K562 (cell line): ENCODE data around the gene S100P. TPM values are rescaled to one million over a fixed set of nuclear protein-coding genes. Genes with fewer than 3 reads are reported as not detected.

Experiments used
- ATAC-seq: fragments of 200-7000 bp; cut with Tn5 transposase; 3 replicates; pipeline ENCODE4 v1.9.1; 2020; ENCODE audit warnings: moderate library complexity
- BruUV-seq: library from RNA; stranded (reverse); fragments of 400-500 nt; replicated peaks from 2 replicates; lab custom pipeline; 2021; lab: Mats Ljungman, UMichigan
- CTCF ChIA-PET: fragments of 300-600 bp; formaldehyde crosslinking; extraction: SDS; loops from one replicate; lab custom pipeline; 2021; ENCODE audit warnings: low intra/inter-chr PET ratio; lab: Yijun Ruan, JAX
- POLR2A ChIA-PET: fragments of 300-600, 350-650 bp; sonication (Branson Sonifier 250); formaldehyde crosslinking; extraction: SDS; loops from one replicate; lab custom pipeline; 2021; ENCODE audit warnings: antibody characterized with exemption, inconsistent platforms; lab: Yijun Ruan, JAX
- DNase-seq, 4 experiments: peaks; one replicate each; pipeline versions ENCODE4 v3.0.0 to v3.0.0-alpha.2; 2011 to 2018; ENCODE audit warnings: low spot score in 3 of 4, mixed read lengths in 3 of 4; ENCODE audit errors: extremely low read depth in 1 of 4
- FAIRE-seq: peaks from 2 replicates; lab custom pipeline; 2011; peaks lifted over from hg19 to GRCh38; lab: Jason Lieb, UNC
- H2AFZ ChIP-seq: 2 replicates; pipeline ENCODE4 v1.6.0; 2011; ENCODE audit warnings: low read depth, low read length, control low read depth, inconsistent platforms
- H3K27ac ChIP-seq: fragments of 200-600 bp; 3 replicates; pipeline ENCODE4 v1.8.0; 2011; ENCODE audit warnings: low read depth, mild to moderate bottlenecking, control low read depth, inconsistent platforms, low read length, moderate library complexity, mixed read lengths; ENCODE audit errors: extremely low read depth
- H3K27me3 ChIP-seq, 2 experiments: fragments of 300-600 bp in 1 of 2; 2 replicates in 1 of 2; 3 replicates in 1 of 2; pipeline versions ENCODE4 v1.6.0 to v1.8.0; 2011; ENCODE audit warnings: inconsistent platforms in 2 of 2, low read length in 2 of 2, mild to moderate bottlenecking in 1 of 2, mixed read lengths in 1 of 2, moderate library complexity in 1 of 2; ENCODE audit not compliant: control insufficient read depth in 2 of 2, insufficient read depth in 2 of 2
- H3K36me3 ChIP-seq: fragments of 300-600 bp; 3 replicates; pipeline ENCODE4 v1.8.0; 2011; ENCODE audit warnings: mild to moderate bottlenecking, low read length, inconsistent platforms; ENCODE audit not compliant: control insufficient read depth, insufficient read depth
- H3K4me1 ChIP-seq, 2 experiments: fragments of 200-600 bp in 1 of 2; replicated peaks in 1 of 2; 2 replicates in 1 of 2; 3 replicates in 1 of 2; pipeline versions ENCODE4 v1.5.1 to v1.8.0; 2011; ENCODE audit warnings: inconsistent platforms in 2 of 2, low read length in 2 of 2, mild to moderate bottlenecking in 1 of 2, mixed read lengths in 1 of 2, moderate library complexity in 1 of 2; ENCODE audit not compliant: control insufficient read depth in 2 of 2, insufficient read depth in 2 of 2
- H3K4me2 ChIP-seq: 2 replicates; pipeline ENCODE4 v1.6.1; 2011; ENCODE audit warnings: low read length, control low read depth, inconsistent platforms, mixed read lengths; ENCODE audit not compliant: insufficient read depth
- H3K4me3 ChIP-seq: fragments of 200-600 bp; sonication (generic), shearing (Covaris generic); 2 replicates; pipeline ENCODE4 v1.5.1; 2016; ENCODE audit warnings: control low read depth, inconsistent platforms
- H3K79me2 ChIP-seq: fragments of 200-600 bp; 3 replicates; pipeline ENCODE4 v1.8.0; 2011; ENCODE audit warnings: low read length, inconsistent platforms; ENCODE audit not compliant: control insufficient read depth, insufficient read depth
- H3K9ac ChIP-seq, 2 experiments: 2 replicates each; pipeline versions ENCODE4 v1.6.0 to v1.6.1; 2011; ENCODE audit warnings: low read depth in 2 of 2, low read length in 2 of 2, control low read depth in 1 of 2, inconsistent platforms in 1 of 2, mild to moderate bottlenecking in 1 of 2, mixed read lengths in 1 of 2; ENCODE audit not compliant: insufficient read depth in 1 of 2
- H3K9me1 ChIP-seq: one replicate; pipeline ENCODE4 v1.6.0; 2011; ENCODE audit warnings: inconsistent platforms, mild to moderate bottlenecking, low read length, moderate library complexity; ENCODE audit not compliant: control insufficient read depth, insufficient read depth
- H3K9me3 ChIP-seq: replicated peaks from 2 replicates; pipeline ENCODE4 v1.5.1; 2011; ENCODE audit warnings: low read depth, low read length, inconsistent platforms; ENCODE audit not compliant: control insufficient read depth, insufficient read depth
- H4K20me1 ChIP-seq: replicated peaks from 2 replicates; pipeline ENCODE4 v1.6.1; 2011; ENCODE audit warnings: low read length, inconsistent platforms, mixed read lengths; ENCODE audit not compliant: control insufficient read depth, insufficient read depth
- HCFC1 ChIP-seq: IDR thresholded peaks from 2 replicates; pipeline ENCODE4 v1.6.1; 2012; ENCODE audit warnings: low read depth, low read length, improper control_type of control experiment
- MAFK ChIP-seq: IDR thresholded peaks from 2 replicates; pipeline ENCODE4 v1.6.1; 2011; ENCODE audit warnings: low read length, improper control_type of control experiment
- MYC ChIP-seq, 2 experiments: fragments of 250-450 bp in 1 of 2; sonication (Bioruptor Pico) in 1 of 2; IDR thresholded peaks; 2 replicates each; pipeline versions ENCODE4 v1.5.1 to v1.6.1; 2012 to 2021; ENCODE audit warnings: low read depth in 2 of 2, borderline replicate concordance in 1 of 2, improper control_type of control experiment in 1 of 2, low read length in 1 of 2, mild to moderate bottlenecking in 1 of 2, moderate library complexity in 1 of 2
- NFRKB ChIP-seq: fragments of 450-650 bp; IDR thresholded peaks from 2 replicates; pipeline ENCODE4 v1.6.1; 2016; ENCODE audit warnings: low read depth
- NR4A1 ChIP-seq, 2 experiments: fragments of 250-450 bp in 1 of 2; fragments of 450-650 bp in 1 of 2; sonication (Bioruptor Pico) in 1 of 2; IDR thresholded peaks; 2 replicates each; pipeline versions ENCODE4 v1.4.0 to v1.6.1; 2016 to 2020; ENCODE audit warnings: mild to moderate bottlenecking in 2 of 2, missing compliant biosample characterization in 1 of 2, missing genetic modification characterization in 1 of 2, moderate library complexity in 1 of 2
- TOE1 ChIP-seq, 2 experiments: fragments of 450-650 bp in 1 of 2; sonication (generic) in 1 of 2; formaldehyde crosslinking in 1 of 2; IDR thresholded peaks; 2 replicates each; pipeline versions ENCODE4 v1.7.1 to v1.8.0; 2016 to 2022; ENCODE audit warnings: borderline replicate concordance in 2 of 2, mild to moderate bottlenecking in 2 of 2, antibody characterized with exemption in 1 of 2, inconsistent platforms in 1 of 2, low read depth in 1 of 2, missing genetic modification reagents in 1 of 2, moderate library complexity in 1 of 2
- ZNF766 ChIP-seq: fragments of 200-800 bp; sonication (Bioruptor generic); conservative IDR thresholded peaks from 2 replicates; pipeline ENCODE4 v1.6.1; 2016; ENCODE audit warnings: missing genetic modification characterization, missing compliant biosample characterization
- WGBS: fragments of 100-300 bp; shearing (Covaris generic); methylation state at CpG from one replicate; pipeline ENCODE4 v1.1.6; 2016; ENCODE audit warnings: low coverage, mixed read lengths; ENCODE audit not compliant: insufficient coverage; ENCODE audit errors: missing lambda C conversion rate; 5-methylcytosine and 5-hydroxymethylcytosine counted together
- in situ Hi-C: fragments of 300-500 bp; cut with MboI; formaldehyde crosslinking; loops from 4 replicates; pipeline ENCODE4 v1.15.0; 2018; ENCODE audit warnings: inconsistent platforms, mixed read lengths
- intact Hi-C: fragments of 100-400 bp; cut with micrococcal nuclease; formaldehyde crosslinking; loops from 2 replicates; pipeline ENCODE4 v1.14.2; 2022
- polyA plus RNA-seq, 8 experiments: library from polyadenylated mRNA; depleted of rRNA in 4 of 8; stranded (reverse) in 5 of 8; unstranded in 3 of 8; fragments of >200 nt; fragmentation: Nextera tagmentation in 2 of 8; fragmentation: Illumina TruSeq in 1 of 8; extraction: Ambion mirVana in 2 of 8; extraction: Trizol in 1 of 8; gene quantifications; 2 replicates each; pipeline versions ENCODE4 v1.2.1 to v1.2.3, GENCODE V29; 2011 to 2014; ENCODE audit warnings: inconsistent platforms in 1 of 8, missing spikeins in 1 of 8
- total RNA-seq, 7 experiments: library from RNA; depleted of rRNA in 6 of 7; stranded (reverse); fragments of >200 nt in 6 of 7; fragmentation: Illumina TruSeq in 2 of 7; extraction: Trizol in 2 of 7; gene quantifications; 2 replicates each; pipeline versions ENCODE4 v1.2.1 to v1.2.3, GENCODE V29; 2011 to 2021; ENCODE audit warnings: low replicate concordance in 1 of 7
- TF ChIP-seq, protein P1 (sequence below): fragments of 450-650 bp; IDR thresholded peaks from 2 replicates; pipeline ENCODE4 v1.6.1; 2016; ENCODE audit warnings: mild to moderate bottlenecking, moderate library complexity

The S100P gene
- total and polyA plus RNA-seq, 9 of the 15 experiments (the other 6 are each of a cell fraction or from before 2014, with no cell fraction given): 4.1 to 23.8 (median 7.5) TPM

- Histone ChIP-seq H2AFZ (peak overlapping the region; percentile 87), H3K4me2 (no peak overlapping the region; the same call in 1 of the 2 replicates), H3K4me1 (peaks cover 40 to 53% of the 10 kb centered on the region in 2 experiments), H3K9ac (peak overlapping the region; percentile 32 to 72; a peak in 2 of 4 replicates), H3K27ac (peak overlapping the region; percentile 93; the same call in 2 of the 3 replicates), H3K27me3 (no peaks in the 10 kb centered on the region), H4K20me1 (no peaks in the 10 kb centered on the region), H3K36me3 (no peaks in the 10 kb centered on the region), H3K9me1 (peaks cover 4% of the 10 kb centered on the region), H3K4me3 (no peak overlapping the region), H3K9me3 (no peaks in the 10 kb centered on the region), H3K79me2 (no peaks in the 10 kb centered on the region)
- FAIRE-seq: no peak
- 63% methylated on average over 16 of the region's 16 CpGs for WGBS
- ChIA-PET CTCF (no interaction called here), POLR2A (interaction anchor here (0.5 to 2.4 kb wide), 6 partner anchors 14 to 250 kb away, joined by 3 to 12 read pairs (median 5); partner anchors contain the start of gene MRFAP1L1)
- BruUV-seq: no TSS peak
- intact Hi-C loops (loop anchor here (5.0 kb wide), 1 partner anchor 253 kb away; no protein-coding TSS in a partner anchor), in situ Hi-C loops (no loop called here)
- no peak for ATAC-seq
- peak; percentile 40 to 69 (median 49) for DNase-seq
- TF ChIP-seq TOE1 (IDR thresholded peaks at IDR 0.05; ENCODE audit: borderline replicate concordance) (no peak), TOE1 (CRISPR knock-in tag; IDR thresholded peaks at IDR 0.05; ENCODE audit: borderline replicate concordance, low read depth) (no peak), NFRKB (0 out of 2 replicates have a peak, but pooled peaks have one; percentile 66), ZNF766 (CRISPR knock-in tag) (0 out of 2 replicates have a peak, but pooled peaks have one; percentile 63), MAFK (peak; percentile 26; the same call in 1 of the 2 replicates), HCFC1 (no peak), MYC (IDR thresholded peaks at IDR 0.05; ENCODE audit: low read depth, low read length) (peak; percentile 76), MYC (CRISPR knock-in tag; IDR thresholded peaks at IDR 0.05; ENCODE audit: borderline replicate concordance, low read depth) (0 out of 2 replicates have a peak, but pooled peaks have one; percentile 65), NR4A1 (CRISPR knock-in tag; IDR thresholded peaks at IDR 0.05) (no peak), NR4A1 (tag; IDR thresholded peaks at IDR 0.05) (peak; percentile 85)
- TF ChIP-seq, protein P1, sequence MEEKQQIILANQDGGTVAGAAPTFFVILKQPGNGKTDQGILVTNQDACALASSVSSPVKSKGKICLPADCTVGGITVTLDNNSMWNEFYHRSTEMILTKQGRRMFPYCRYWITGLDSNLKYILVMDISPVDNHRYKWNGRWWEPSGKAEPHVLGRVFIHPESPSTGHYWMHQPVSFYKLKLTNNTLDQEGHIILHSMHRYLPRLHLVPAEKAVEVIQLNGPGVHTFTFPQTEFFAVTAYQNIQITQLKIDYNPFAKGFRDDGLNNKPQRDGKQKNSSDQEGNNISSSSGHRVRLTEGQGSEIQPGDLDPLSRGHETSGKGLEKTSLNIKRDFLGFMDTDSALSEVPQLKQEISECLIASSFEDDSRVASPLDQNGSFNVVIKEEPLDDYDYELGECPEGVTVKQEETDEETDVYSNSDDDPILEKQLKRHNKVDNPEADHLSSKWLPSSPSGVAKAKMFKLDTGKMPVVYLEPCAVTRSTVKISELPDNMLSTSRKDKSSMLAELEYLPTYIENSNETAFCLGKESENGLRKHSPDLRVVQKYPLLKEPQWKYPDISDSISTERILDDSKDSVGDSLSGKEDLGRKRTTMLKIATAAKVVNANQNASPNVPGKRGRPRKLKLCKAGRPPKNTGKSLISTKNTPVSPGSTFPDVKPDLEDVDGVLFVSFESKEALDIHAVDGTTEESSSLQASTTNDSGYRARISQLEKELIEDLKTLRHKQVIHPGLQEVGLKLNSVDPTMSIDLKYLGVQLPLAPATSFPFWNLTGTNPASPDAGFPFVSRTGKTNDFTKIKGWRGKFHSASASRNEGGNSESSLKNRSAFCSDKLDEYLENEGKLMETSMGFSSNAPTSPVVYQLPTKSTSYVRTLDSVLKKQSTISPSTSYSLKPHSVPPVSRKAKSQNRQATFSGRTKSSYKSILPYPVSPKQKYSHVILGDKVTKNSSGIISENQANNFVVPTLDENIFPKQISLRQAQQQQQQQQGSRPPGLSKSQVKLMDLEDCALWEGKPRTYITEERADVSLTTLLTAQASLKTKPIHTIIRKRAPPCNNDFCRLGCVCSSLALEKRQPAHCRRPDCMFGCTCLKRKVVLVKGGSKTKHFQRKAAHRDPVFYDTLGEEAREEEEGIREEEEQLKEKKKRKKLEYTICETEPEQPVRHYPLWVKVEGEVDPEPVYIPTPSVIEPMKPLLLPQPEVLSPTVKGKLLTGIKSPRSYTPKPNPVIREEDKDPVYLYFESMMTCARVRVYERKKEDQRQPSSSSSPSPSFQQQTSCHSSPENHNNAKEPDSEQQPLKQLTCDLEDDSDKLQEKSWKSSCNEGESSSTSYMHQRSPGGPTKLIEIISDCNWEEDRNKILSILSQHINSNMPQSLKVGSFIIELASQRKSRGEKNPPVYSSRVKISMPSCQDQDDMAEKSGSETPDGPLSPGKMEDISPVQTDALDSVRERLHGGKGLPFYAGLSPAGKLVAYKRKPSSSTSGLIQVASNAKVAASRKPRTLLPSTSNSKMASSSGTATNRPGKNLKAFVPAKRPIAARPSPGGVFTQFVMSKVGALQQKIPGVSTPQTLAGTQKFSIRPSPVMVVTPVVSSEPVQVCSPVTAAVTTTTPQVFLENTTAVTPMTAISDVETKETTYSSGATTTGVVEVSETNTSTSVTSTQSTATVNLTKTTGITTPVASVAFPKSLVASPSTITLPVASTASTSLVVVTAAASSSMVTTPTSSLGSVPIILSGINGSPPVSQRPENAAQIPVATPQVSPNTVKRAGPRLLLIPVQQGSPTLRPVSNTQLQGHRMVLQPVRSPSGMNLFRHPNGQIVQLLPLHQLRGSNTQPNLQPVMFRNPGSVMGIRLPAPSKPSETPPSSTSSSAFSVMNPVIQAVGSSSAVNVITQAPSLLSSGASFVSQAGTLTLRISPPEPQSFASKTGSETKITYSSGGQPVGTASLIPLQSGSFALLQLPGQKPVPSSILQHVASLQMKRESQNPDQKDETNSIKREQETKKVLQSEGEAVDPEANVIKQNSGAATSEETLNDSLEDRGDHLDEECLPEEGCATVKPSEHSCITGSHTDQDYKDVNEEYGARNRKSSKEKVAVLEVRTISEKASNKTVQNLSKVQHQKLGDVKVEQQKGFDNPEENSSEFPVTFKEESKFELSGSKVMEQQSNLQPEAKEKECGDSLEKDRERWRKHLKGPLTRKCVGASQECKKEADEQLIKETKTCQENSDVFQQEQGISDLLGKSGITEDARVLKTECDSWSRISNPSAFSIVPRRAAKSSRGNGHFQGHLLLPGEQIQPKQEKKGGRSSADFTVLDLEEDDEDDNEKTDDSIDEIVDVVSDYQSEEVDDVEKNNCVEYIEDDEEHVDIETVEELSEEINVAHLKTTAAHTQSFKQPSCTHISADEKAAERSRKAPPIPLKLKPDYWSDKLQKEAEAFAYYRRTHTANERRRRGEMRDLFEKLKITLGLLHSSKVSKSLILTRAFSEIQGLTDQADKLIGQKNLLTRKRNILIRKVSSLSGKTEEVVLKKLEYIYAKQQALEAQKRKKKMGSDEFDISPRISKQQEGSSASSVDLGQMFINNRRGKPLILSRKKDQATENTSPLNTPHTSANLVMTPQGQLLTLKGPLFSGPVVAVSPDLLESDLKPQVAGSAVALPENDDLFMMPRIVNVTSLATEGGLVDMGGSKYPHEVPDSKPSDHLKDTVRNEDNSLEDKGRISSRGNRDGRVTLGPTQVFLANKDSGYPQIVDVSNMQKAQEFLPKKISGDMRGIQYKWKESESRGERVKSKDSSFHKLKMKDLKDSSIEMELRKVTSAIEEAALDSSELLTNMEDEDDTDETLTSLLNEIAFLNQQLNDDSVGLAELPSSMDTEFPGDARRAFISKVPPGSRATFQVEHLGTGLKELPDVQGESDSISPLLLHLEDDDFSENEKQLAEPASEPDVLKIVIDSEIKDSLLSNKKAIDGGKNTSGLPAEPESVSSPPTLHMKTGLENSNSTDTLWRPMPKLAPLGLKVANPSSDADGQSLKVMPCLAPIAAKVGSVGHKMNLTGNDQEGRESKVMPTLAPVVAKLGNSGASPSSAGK: peak; percentile 96
Observed at GRCh38 chr4:6734165-6734786, 40.6 kb downstream of the S100P start.
